Neural progenitor cell (in vitro differentiated cells): ENCODE data around the gene KIF16B. TPM values are rescaled to one million over a fixed set of nuclear protein-coding genes. Genes with fewer than 3 reads are reported as not detected.

ENCODE experiments used
- DNase-seq: peaks from one replicate; pipeline ENCODE4 v3.0.0-alpha.2; 2016; ENCODE audit warnings: low spot score
- H2AFZ ChIP-seq: fragments of 200-600 bp; sonication (generic); replicated peaks from 2 replicates; pipeline ENCODE4 v1.6.1; 2016; ENCODE audit warnings: antibody characterized with exemption
- H3F3A ChIP-seq: fragments of 200-600 bp; sonication (generic); 2 replicates; pipeline ENCODE4 v1.6.1; 2016; ENCODE audit warnings: antibody characterized with exemption, low read depth
- H3K27ac ChIP-seq: fragments of 200-600 bp; sonication (generic); 2 replicates; pipeline ENCODE4 v1.5.1; 2016; ENCODE audit warnings: mild to moderate bottlenecking
- H3K27me3 ChIP-seq: fragments of 200-600 bp; sonication (generic); 2 replicates; pipeline ENCODE4 v1.6.1; 2016; ENCODE audit warnings: mild to moderate bottlenecking, moderate library complexity
- H3K36me3 ChIP-seq: fragments of 200-600 bp; sonication (generic); 2 replicates; pipeline ENCODE4 v1.5.1; 2016
- H3K4me1 ChIP-seq: fragments of 200-600 bp; sonication (generic); 2 replicates; pipeline ENCODE4 v1.6.1; 2016; ENCODE audit warnings: mixed run types
- H3K4me2 ChIP-seq: fragments of 200-600 bp; sonication (generic); 2 replicates; pipeline ENCODE4 v1.6.1; 2016
- H3K4me3 ChIP-seq: fragments of 200-600 bp; sonication (generic); 2 replicates; pipeline ENCODE4 v1.5.1; 2016
- H3K79me2 ChIP-seq: fragments of 200-600 bp; sonication (generic); 2 replicates; pipeline ENCODE4 v1.6.1; 2016; ENCODE audit warnings: low read depth
- H3K9ac ChIP-seq: fragments of 200-600 bp; sonication (generic); 2 replicates; pipeline ENCODE4 v1.6.1; 2016
- H3K9me3 ChIP-seq: fragments of 200-600 bp; sonication (generic); 2 replicates; pipeline ENCODE4 v1.5.1; 2016; ENCODE audit warnings: low read depth
- H4K20me1 ChIP-seq: fragments of 200-600 bp; sonication (generic); 2 replicates; pipeline ENCODE4 v1.6.1; 2016; ENCODE audit warnings: low read depth
- H3K27ac Mint-ChIP-seq: 3 replicates; pipeline ENCODE4 v1.8.0; 2021; ENCODE audit warnings: mixed read lengths
- H3K27me3 Mint-ChIP-seq: 2 replicates; pipeline ENCODE4 v1.8.0; 2022; ENCODE audit warnings: low read depth, mild to moderate bottlenecking, inconsistent platforms, moderate library complexity, mixed read lengths; ENCODE audit not compliant: insufficient read depth
- H3K36me3 Mint-ChIP-seq: 3 replicates; pipeline ENCODE4 v1.8.0; 2021; ENCODE audit warnings: mixed read lengths
- H3K4me1 Mint-ChIP-seq: 3 replicates; pipeline ENCODE4 v1.8.0; 2021; ENCODE audit warnings: mixed read lengths
- H3K4me3 Mint-ChIP-seq: 3 replicates; pipeline ENCODE4 v1.8.0; 2021; ENCODE audit warnings: mild to moderate bottlenecking, moderate library complexity, mixed read lengths
- H3K9me3 Mint-ChIP-seq: 3 replicates; pipeline ENCODE4 v1.8.0; 2020; ENCODE audit warnings: mixed read lengths
- EZH2 ChIP-seq: fragments of 200-600 bp; sonication (generic); IDR thresholded peaks from 2 replicates; pipeline ENCODE4 v1.6.1; 2017; ENCODE audit warnings: antibody characterized with exemption, mild to moderate bottlenecking, moderate library complexity
- EZH2phosphoT487 ChIP-seq: fragments of 200-600 bp; sonication (generic); IDR thresholded peaks from 2 replicates; pipeline ENCODE4 v1.6.1; 2017; ENCODE audit warnings: antibody characterized with exemption
- total RNA-seq: library from RNA; depleted of rRNA; stranded (reverse); fragments of >200 nt; gene quantifications from 2 replicates; pipeline ENCODE4 v1.2.3, GENCODE V29; 2015; ENCODE audit warnings: low replicate concordance
- TF ChIP-seq, protein P1 (sequence below): fragments of 200-600 bp; sonication (generic); IDR thresholded peaks from 2 replicates; pipeline ENCODE4 v1.5.1; 2017; ENCODE audit warnings: antibody characterized with exemption, mild to moderate bottlenecking

KIF16B gene
- total RNA-seq, 1 donor from 2014 or later = 15.5 TPM

DNA sequence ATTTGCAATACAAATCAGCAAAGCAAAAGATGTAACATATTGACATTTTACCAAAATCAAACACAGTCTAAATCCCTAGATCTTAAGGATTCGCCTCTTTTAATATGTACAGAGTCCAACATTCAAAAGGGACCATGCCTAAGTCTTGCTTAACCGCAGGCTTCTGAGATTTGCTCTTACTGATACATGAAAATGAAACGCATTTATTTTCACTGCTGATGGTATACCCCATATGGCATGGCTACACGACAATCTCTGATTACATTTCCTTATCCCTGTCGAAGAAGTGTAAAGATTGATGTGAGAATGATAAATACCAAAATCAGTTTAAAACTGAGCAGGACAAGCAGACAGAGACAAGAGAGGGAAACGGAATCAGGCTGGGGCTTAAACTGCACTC lies 75.4 kb downstream of the KIF16B start:
- Histone ChIP-seq H3K4me1 (peaks cover 5% of the 10 kb centered on the region), H4K20me1 (no peaks in the 10 kb centered on the region), H3K4me2 (no peak overlapping the region), H3K9me3 (no peaks in the 10 kb centered on the region), H3K4me3 (no peak overlapping the region), H2AFZ (no peak overlapping the region), H3K79me2 (no peaks in the 10 kb centered on the region), H3K27me3 (no peaks in the 10 kb centered on the region), H3K36me3 (no peaks in the 10 kb centered on the region), H3K27ac (no peak overlapping the region), H3K9ac (no peak overlapping the region), H3F3A (no peaks in the 10 kb centered on the region)
- Mint-ChIP-seq H3K36me3 (peaks cover 4% of the 10 kb centered on the region), H3K4me1 (no peaks in the 10 kb centered on the region), H3K27me3 (no peaks in the 10 kb centered on the region), H3K27ac (no peak overlapping the region), H3K4me3 (no peak overlapping the region), H3K9me3 (no peaks in the 10 kb centered on the region)
- DNase-seq = no peak
- no peak for TF ChIP-seq EZH2
- TF ChIP-seq EZH2phosphoT487 = no peak
- TF ChIP-seq, protein P1, sequence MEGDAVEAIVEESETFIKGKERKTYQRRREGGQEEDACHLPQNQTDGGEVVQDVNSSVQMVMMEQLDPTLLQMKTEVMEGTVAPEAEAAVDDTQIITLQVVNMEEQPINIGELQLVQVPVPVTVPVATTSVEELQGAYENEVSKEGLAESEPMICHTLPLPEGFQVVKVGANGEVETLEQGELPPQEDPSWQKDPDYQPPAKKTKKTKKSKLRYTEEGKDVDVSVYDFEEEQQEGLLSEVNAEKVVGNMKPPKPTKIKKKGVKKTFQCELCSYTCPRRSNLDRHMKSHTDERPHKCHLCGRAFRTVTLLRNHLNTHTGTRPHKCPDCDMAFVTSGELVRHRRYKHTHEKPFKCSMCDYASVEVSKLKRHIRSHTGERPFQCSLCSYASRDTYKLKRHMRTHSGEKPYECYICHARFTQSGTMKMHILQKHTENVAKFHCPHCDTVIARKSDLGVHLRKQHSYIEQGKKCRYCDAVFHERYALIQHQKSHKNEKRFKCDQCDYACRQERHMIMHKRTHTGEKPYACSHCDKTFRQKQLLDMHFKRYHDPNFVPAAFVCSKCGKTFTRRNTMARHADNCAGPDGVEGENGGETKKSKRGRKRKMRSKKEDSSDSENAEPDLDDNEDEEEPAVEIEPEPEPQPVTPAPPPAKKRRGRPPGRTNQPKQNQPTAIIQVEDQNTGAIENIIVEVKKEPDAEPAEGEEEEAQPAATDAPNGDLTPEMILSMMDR = no peak

- no peak for TF ChIP-seq EZH2
- TF ChIP-seq EZH2phosphoT487 = no peak
- Histone ChIP-seq H3K9ac (no peak overlapping the region), H3K4me3 (no peak overlapping the region), H3K9me3 (no peaks in the 10 kb centered on the region), H3K27ac (no peak overlapping the region), H4K20me1 (no peaks in the 10 kb centered on the region), H3K4me2 (no peak overlapping the region), H2AFZ (no peak overlapping the region), H3F3A (no peaks in the 10 kb centered on the region), H3K4me1 (peaks cover 10% of the 10 kb centered on the region), H3K79me2 (no peaks in the 10 kb centered on the region), H3K27me3 (no peaks in the 10 kb centered on the region), H3K36me3 (no peaks in the 10 kb centered on the region)
- H3K36me3 Mint-ChIP-seq = peaks cover 9% of the 10 kb centered on the region
- DNase-seq = no peak
- no peak overlapping the region for H3K4me3 Mint-ChIP-seq
- H3K9me3 Mint-ChIP-seq = no peaks in the 10 kb centered on the region
- no peaks in the 10 kb centered on the region for H3K27me3 Mint-ChIP-seq
- no peak overlapping the region for H3K27ac Mint-ChIP-seq
- peaks cover 2% of the 10 kb centered on the region for H3K4me1 Mint-ChIP-seq
These were observed 79.8 kb downstream of the KIF16B start for GRCh38 chr20:16493486-16493885.

DNA sequence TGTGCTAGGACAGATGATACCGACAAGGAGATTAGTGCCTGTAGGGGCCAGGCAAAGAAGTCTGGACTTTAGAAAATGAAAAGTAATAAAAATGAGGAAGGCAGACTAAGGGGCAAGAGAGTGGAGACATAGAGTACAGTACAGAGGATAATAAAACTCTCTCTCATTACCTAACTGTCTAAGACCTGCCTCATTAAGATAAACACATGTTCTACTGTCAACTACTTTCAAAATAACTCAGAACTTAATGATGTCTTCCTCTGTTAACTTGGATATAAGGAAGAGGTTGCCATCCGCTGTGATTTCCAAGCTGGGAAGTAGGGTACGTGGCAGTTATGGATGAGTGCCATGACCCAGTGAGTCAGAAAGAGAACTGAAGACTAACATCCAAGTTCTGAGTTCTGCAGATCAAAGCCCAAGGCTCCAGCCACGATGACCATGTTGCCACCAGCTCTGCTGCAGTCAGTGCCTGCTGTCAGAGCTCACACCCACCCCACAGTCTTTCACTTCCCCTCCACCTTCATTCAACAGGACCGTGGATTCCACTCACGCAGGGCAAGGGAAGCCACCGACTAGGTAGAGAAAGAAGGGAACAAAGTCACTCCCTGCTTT lies 81.8 kb downstream of the KIF16B start:
- Histone ChIP-seq H3F3A (no peaks in the 10 kb centered on the region), H3K4me3 (no peak overlapping the region), H2AFZ (no peak overlapping the region), H3K9me3 (no peaks in the 10 kb centered on the region), H3K4me1 (peaks cover 10% of the 10 kb centered on the region), H3K36me3 (no peaks in the 10 kb centered on the region), H3K79me2 (no peaks in the 10 kb centered on the region), H3K27me3 (no peaks in the 10 kb centered on the region), H4K20me1 (no peaks in the 10 kb centered on the region), H3K9ac (no peak overlapping the region), H3K4me2 (no peak overlapping the region), H3K27ac (no peak overlapping the region)
- Mint-ChIP-seq H3K4me1 (peaks cover 5% of the 10 kb centered on the region), H3K36me3 (peaks cover 10% of the 10 kb centered on the region), H3K9me3 (no peaks in the 10 kb centered on the region), H3K4me3 (no peak overlapping the region), H3K27ac (no peak overlapping the region), H3K27me3 (no peaks in the 10 kb centered on the region)
- TF ChIP-seq EZH2phosphoT487 (no peak), EZH2 (no peak)
- TF ChIP-seq, protein P1 = no peak
- DNase-seq = no peak

- Mint-ChIP-seq H3K27ac (no peak overlapping the region), H3K4me1 (peaks cover 5% of the 10 kb centered on the region), H3K4me3 (no peak overlapping the region), H3K36me3 (peaks cover 10% of the 10 kb centered on the region), H3K9me3 (no peaks in the 10 kb centered on the region), H3K27me3 (no peaks in the 10 kb centered on the region)
- H3K27ac ChIP-seq = no peak overlapping the region
- DNase-seq = no peak
- H3K27me3 ChIP-seq = no peaks in the 10 kb centered on the region
- no peaks in the 10 kb centered on the region for H3F3A ChIP-seq
- H3K79me2 ChIP-seq = no peaks in the 10 kb centered on the region
- H3K4me3 ChIP-seq = no peak overlapping the region
- H4K20me1 ChIP-seq = no peaks in the 10 kb centered on the region
- no peak overlapping the region for H3K9ac ChIP-seq
- H3K9me3 ChIP-seq = no peaks in the 10 kb centered on the region
- TF ChIP-seq EZH2 (no peak), EZH2phosphoT487 (no peak)
- TF ChIP-seq, protein P1 = no peak
- no peak overlapping the region for H3K4me2 ChIP-seq
- peaks cover 10% of the 10 kb centered on the region for H3K4me1 ChIP-seq
- H3K36me3 ChIP-seq = no peaks in the 10 kb centered on the region
- no peak overlapping the region for H2AFZ ChIP-seq
These were observed 82.6 kb downstream of the KIF16B start for GRCh38 chr20:16490696-16491095.
